Heart right ventricle (tissue), 16 donors: ENCODE data around the gene LGALS7. TPM values are rescaled to one million over a fixed set of nuclear protein-coding genes. Genes with fewer than 3 reads are reported as not detected.

Experiments
- ATAC-seq, 8 donors: fragments of 200-7000 bp; cut with Tn5 transposase; one replicate each; pipeline ENCODE4 v1.9.1; 2020; ENCODE audit warnings: mild to moderate bottlenecking in 8 of 8, moderate library complexity in 8 of 8, moderate number of reproducible peaks in 1 of 8
- DNase-seq, 2 donors: peaks; one replicate each; pipeline ENCODE4 v3.0.0-alpha.2; 2020
- H3K27ac ChIP-seq, 10 donors: fragments of 200-600 bp; sonication (generic) in 2 of 10; one replicate each; pipeline versions ENCODE4 v1.5.0 to v1.8.0; 2020 to 2022; ENCODE audit warnings: mild to moderate bottlenecking in 3 of 10
- H3K27me3 ChIP-seq, 7 donors: fragments of 200-600 bp; one replicate each; pipeline ENCODE4 v1.8.0; 2021 to 2022; ENCODE audit warnings: mild to moderate bottlenecking in 2 of 7
- H3K36me3 ChIP-seq, 9 donors: fragments of 200-600 bp; sonication (generic) in 1 of 9; one replicate each; pipeline versions ENCODE4 v1.5.0 to v1.8.0; 2020 to 2022; ENCODE audit warnings: mild to moderate bottlenecking in 2 of 9
- H3K4me1 ChIP-seq, 9 donors: fragments of 200-600 bp; sonication (generic) in 1 of 9; one replicate each; pipeline versions ENCODE4 v1.5.0 to v1.8.0; 2020 to 2022; ENCODE audit warnings: mild to moderate bottlenecking in 4 of 9
- H3K4me3 ChIP-seq, 10 donors: fragments of 200-600 bp; sonication (generic) in 2 of 10; one replicate each; pipeline versions ENCODE4 v1.5.0 to v1.8.0; 2020 to 2022; ENCODE audit warnings: mild to moderate bottlenecking in 7 of 10, moderate library complexity in 2 of 10
- H3K9me3 ChIP-seq, 11 donors: fragments of 200-600 bp in 10 of 11; sonication (generic) in 2 of 11; one replicate each; pipeline versions ENCODE4 v1.5.0 to v1.8.0; 2013 to 2022; ENCODE audit warnings: mild to moderate bottlenecking in 2 of 11, control low read depth in 1 of 11, moderate library complexity in 1 of 11
- WGBS, 2 donors: extraction: QIAGEN DNeasy Blood & Tissue Kit; methylation state at CpG; one replicate each; pipeline ENCODE4 v1.1.7; 2013; ENCODE audit warnings: inconsistent platforms in 1 of 2; 5-methylcytosine and 5-hydroxymethylcytosine counted together
- intact Hi-C, 10 donors: fragments of 100-400 bp; cut with DNase I; formaldehyde crosslinking; loops; one replicate each; pipeline versions ENCODE4 v1.11.1 to v1.14.2; 2022
- polyA plus RNA-seq, 2 donors: library from polyadenylated mRNA; stranded (reverse); fragments of 200-250 nt; gene quantifications; one replicate each; pipeline ENCODE4 v1.2.3, GENCODE V29; 2013
- total RNA-seq, 10 donors: library from RNA; stranded (reverse); fragmentation: NEBNext Ultra II Directional in 3 of 10; extraction: Animal tissue kit (Norgen Biotek cat#: 25700) in 3 of 10; gene quantifications; one replicate each; pipeline versions ENCODE4 v1.2.1 to v1.2.4, GENCODE V29; 2021 to 2023
- TF ChIP-seq, protein P1 (sequence below), 9 donors: fragments of 200-600 bp; sonication (generic) in 2 of 9; IDR thresholded peaks; one replicate each; pipeline versions ENCODE4 v1.5.0 to v1.8.0; 2021 to 2022; ENCODE audit warnings: antibody characterized with exemption in 9 of 9, mild to moderate bottlenecking in 5 of 9, moderate library complexity in 1 of 9
- donor health status: Arrhythmogenic right ventricular cardiomyopathy.
- donor health status: ischemic (EF 13 %, LVEDD 7.1; RV severe dilation, severe dysfunction).
- donor health status: healthy with polysubstance abuse.
- donor health status: DM: no; HTN: yes; CAD: no.
- donor health status: DM: no; HTN: no; CAD: no.
- donor health status: ischemic (EF 25% LVEDD 6.9; RV normal size, moderate dysfunction).
- donor health status: ischemic (EF 25% LVEDD 5.7; RV mildly dilated, moderate dysfunction).
- donor health status: healthy.
- donor health status: DM: yes; HTN: yes; CAD: no.
- donor health status: Ischemic cardiomyopathy.
- donor health status: ischemic (EF 35%, LVEDD 5.7; RV mildly dilated, moderate dysfunction).
- donor health status: nonischemic (EF 11% LVEDD 7.7; RV severe dilation, severe dysfunction).
- donor health status: DM: yes; HTN: yes; CAD: no.
- donor health status: PGD.
- donor health status: ischemic (EF 29% LVEDD 5.4; RV normal size, mild dysfunction).
- donor health status: nonischemic (EF 23%, LVEDD 6.1; RV moderate dilation, normal function).

Gene LGALS7
- total and polyA plus RNA-seq, 12 donors: not detected

DNA sequence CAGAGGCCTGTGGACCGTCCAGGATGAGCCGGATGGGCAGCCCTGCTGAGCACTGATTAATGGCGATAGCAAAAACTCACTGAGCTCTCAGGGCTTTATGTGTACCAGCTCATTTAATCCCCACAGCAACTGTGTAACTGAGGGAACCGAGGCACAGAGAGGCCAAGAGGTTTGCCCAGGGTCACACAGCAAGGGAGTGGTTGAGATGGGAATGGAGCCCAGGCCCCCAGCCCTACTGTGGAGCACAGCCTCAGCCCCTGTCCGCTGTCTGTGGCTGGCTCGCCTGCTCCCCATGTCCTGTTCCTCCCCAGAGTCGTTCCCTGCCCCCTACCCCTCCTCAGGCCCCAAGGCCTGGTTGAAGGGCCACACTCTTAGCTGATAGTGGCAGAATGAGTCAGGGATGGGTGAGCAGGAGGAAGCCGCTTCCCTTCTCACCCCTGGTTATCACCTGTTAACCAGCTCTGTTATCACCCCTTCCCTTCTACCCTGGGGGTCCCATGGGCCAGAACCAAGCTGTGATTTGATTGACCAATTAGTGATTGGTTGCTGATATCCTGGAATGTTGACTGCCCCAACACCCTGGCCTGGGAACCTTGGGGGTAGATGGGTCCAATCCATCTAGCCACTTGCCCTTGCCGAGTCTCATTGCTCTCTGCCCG, 50.2 kb downstream of the LGALS7 start:
- Histone ChIP-seq H3K36me3 (peaks cover 22 to 100% (median 94%) of the 10 kb centered on the region in 9 donors), H3K4me3 (no peak overlapping the region)
- intact Hi-C loops: loop anchor here in 5 of 10 donors (2.0 to 10.0 kb wide), 6 partner anchors 71 to 178 kb away; partner anchors contain the start of genes ACTN4 (in 1 of the 5), ECH1 (in 1 of the 5) and HNRNPL (in 1 of the 5)

DNA sequence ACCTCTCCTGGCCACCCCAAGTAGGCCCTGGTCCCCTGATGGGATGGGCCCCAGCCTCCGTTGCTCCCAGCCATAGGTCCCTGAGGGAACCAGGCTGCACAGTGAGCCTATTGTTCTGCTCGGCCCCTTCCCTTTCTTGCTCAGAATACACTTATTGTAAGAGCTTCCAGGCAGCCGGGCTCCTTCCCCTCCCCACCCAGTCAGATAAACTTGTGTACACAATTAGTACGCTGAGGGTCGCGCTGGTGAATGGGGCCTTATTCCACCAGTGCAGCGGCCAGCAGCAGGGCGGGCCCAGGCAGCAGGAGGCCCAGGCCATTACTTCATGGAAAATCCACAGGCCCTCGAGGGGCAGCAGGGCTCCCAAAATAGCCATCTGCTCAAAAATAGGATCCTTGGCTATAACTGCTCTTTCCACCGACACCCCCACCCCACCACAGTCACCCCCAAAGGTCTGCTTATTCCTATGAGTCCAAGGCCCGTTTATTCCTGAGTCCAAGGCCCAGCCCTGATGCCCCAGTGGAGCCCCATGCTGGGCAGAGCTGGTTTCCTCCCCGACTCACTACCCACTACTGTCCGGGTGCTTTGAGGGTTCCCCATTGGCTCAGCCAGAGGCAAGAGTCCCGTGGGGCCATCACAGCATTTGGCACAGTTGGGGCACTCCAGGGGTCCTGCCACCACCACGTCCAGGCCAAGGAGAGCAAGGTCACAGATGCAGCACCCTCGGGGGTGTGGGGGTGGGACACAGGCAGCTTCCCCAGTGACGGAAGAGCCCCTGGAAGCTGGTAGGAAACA, 51.1 kb downstream of the LGALS7 start:
- Histone ChIP-seq H3K36me3 (peaks cover 17 to 100% (median 94%) of the 10 kb centered on the region in 9 donors), H3K9me3 (no peaks in the 10 kb centered on the region), H3K27me3 (no peaks in the 10 kb centered on the region), H3K4me3 (peak overlapping the region in 1 of 10 donors; percentile 7), H3K4me1 (peaks cover 49 to 90% (median 76%) of the 10 kb centered on the region in 9 donors), H3K27ac (peak overlapping the region; percentile 62 to 93 (median 89))
- intact Hi-C loops: loop anchor here in 5 of 10 donors (2.0 to 10.0 kb wide), 6 partner anchors 70 to 177 kb away; partner anchors contain the start of genes ACTN4 (in 1 of the 5), ECH1 (in 1 of the 5) and HNRNPL (in 1 of the 5)
- DNase-seq: peak; percentile 73 to 84
- peak; percentile 22 to 72 (median 57) for ATAC-seq
- WGBS, 2 donors: 11 to 22% methylated on average over 17 of the region's 17 CpGs
- TF ChIP-seq, protein P1, sequence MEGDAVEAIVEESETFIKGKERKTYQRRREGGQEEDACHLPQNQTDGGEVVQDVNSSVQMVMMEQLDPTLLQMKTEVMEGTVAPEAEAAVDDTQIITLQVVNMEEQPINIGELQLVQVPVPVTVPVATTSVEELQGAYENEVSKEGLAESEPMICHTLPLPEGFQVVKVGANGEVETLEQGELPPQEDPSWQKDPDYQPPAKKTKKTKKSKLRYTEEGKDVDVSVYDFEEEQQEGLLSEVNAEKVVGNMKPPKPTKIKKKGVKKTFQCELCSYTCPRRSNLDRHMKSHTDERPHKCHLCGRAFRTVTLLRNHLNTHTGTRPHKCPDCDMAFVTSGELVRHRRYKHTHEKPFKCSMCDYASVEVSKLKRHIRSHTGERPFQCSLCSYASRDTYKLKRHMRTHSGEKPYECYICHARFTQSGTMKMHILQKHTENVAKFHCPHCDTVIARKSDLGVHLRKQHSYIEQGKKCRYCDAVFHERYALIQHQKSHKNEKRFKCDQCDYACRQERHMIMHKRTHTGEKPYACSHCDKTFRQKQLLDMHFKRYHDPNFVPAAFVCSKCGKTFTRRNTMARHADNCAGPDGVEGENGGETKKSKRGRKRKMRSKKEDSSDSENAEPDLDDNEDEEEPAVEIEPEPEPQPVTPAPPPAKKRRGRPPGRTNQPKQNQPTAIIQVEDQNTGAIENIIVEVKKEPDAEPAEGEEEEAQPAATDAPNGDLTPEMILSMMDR (IDR thresholded peaks at IDR 0.05): peak in 2 of 9 donors; percentile 9 to 15

More for the DNA sequence above, 50.2 kb downstream of the LGALS7 start:
- Histone ChIP-seq H3K27me3 (no peaks in the 10 kb centered on the region), H3K27ac (peak overlapping the region; percentile 62 to 93 (median 89)), H3K9me3 (no peaks in the 10 kb centered on the region), H3K4me1 (peaks cover 56 to 90% (median 77%) of the 10 kb centered on the region in 9 donors)
- TF ChIP-seq, protein P1 (IDR thresholded peaks at IDR 0.05): no peak
- WGBS, 2 donors: 73 to 77% methylated on average over 10 of the region's 10 CpGs
- ATAC-seq (no peak), DNase-seq (no peak)

DNA sequence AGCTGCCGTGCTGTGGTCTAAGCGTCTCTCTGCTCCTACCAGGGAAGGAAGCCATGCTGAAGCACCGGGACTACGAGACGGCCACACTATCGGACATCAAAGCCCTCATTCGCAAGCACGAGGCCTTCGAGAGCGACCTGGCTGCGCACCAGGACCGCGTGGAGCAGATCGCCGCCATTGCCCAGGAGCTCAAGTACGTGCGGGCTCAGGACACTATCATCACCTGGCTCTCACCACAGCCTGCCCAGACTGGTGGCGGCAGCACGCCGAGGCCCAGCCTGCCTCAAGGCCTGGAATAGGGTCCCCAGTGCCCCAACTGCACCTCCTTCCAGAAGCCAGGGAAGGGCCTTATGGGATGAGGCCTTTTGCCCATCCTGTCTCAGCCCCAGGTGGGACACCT, 51.8 kb downstream of the LGALS7 start:
- Histone ChIP-seq H3K36me3 (peaks cover 16 to 100% (median 93%) of the 10 kb centered on the region in 9 donors), H3K4me1 (peaks cover 43 to 89% (median 72%) of the 10 kb centered on the region in 9 donors), H3K27ac (peak overlapping the region; percentile 62 to 93 (median 89)), H3K27me3 (no peaks in the 10 kb centered on the region), H3K4me3 (no peak overlapping the region), H3K9me3 (no peaks in the 10 kb centered on the region)
- DNase-seq: no peak
- intact Hi-C loops: loop anchor here in 5 of 10 donors (5.0 to 10.0 kb wide), 5 partner anchors 69 to 177 kb away; partner anchors contain the start of genes ACTN4 (in 1 of the 5), ECH1 (in 1 of the 5) and HNRNPL (in 1 of the 5)
- WGBS, 2 donors: 65 to 73% methylated on average over 20 of the region's 20 CpGs
- ATAC-seq: no peak
- TF ChIP-seq, protein P1 (IDR thresholded peaks at IDR 0.05): no peak

Other genes starting within 250 kb of the LGALS7 start
- 1 to 10 TPM in 8 of 10 donors, under 1 TPM in 2; 0.52 to 9.1 (median 1.5) TPM for gene MAP4K1, start 155.6 kb downstream of the LGALS7 start, total RNA-seq
- gene MAP4K1, start 155.6 kb downstream of the LGALS7 start, polyA plus RNA-seq: 1 to 10 TPM in 1 of 2 donors, under 1 TPM in 1; 0.99 to 2.1 TPM
- 100 to 1,000 TPM; 505 to 677 (median 631) TPM for gene EIF3K, start 154.3 kb downstream of the LGALS7 start, total RNA-seq
- gene EIF3K, start 154.3 kb downstream of the LGALS7 start, polyA plus RNA-seq: 100 to 1,000 TPM; 572 to 845 TPM
- gene ACTN4, start 125.9 kb downstream of the LGALS7 start, total RNA-seq: 100 to 1,000 TPM; 129 to 291 (median 149) TPM
- gene ACTN4, start 125.9 kb downstream of the LGALS7 start, polyA plus RNA-seq: 100 to 1,000 TPM in 1 of 2 donors, 10 to 100 TPM in 1; 92.4 to 189 TPM
- 1 to 10 TPM in 2 of 10 donors, under 1 TPM in 8; 0.15 to 1.5 (median 0.59) TPM for gene CAPN12, start 29.0 kb downstream of the LGALS7 start, total RNA-seq
- 1 to 10 TPM; 1.1 to 3.6 TPM for gene CAPN12, start 29.0 kb downstream of the LGALS7 start, polyA plus RNA-seq
- under 1 TPM in 1 of 10 donors, not detected in 9; 0.60 TPM for gene LGALS7B, start 15.7 kb upstream of the LGALS7 start, total RNA-seq
- gene LGALS7B, start 15.7 kb upstream of the LGALS7 start, polyA plus RNA-seq: under 1 TPM in 1 of 2 donors, not detected in 1; 0.19 TPM
- 1 to 10 TPM in 2 of 10 donors, under 1 TPM in 6, not detected in 2; 0.16 to 2.0 (median 0.81) TPM for gene LGALS4, start 39.4 kb upstream of the LGALS7 start, total RNA-seq
- gene LGALS4, start 39.4 kb upstream of the LGALS7 start, polyA plus RNA-seq: 1 to 10 TPM in 1 of 2 donors, under 1 TPM in 1; 0.30 to 2.6 TPM
- 100 to 1,000 TPM; 418 to 987 (median 671) TPM for gene ECH1, start 58.3 kb upstream of the LGALS7 start, total RNA-seq
- gene ECH1, start 58.3 kb upstream of the LGALS7 start, polyA plus RNA-seq: 1,000 to 10,000 TPM in 1 of 2 donors, 100 to 1,000 TPM in 1; 446 to 1,208 TPM
- 100 to 1,000 TPM; 134 to 196 (median 170) TPM for gene HNRNPL, start 76.5 kb upstream of the LGALS7 start, total RNA-seq
- gene HNRNPL, start 76.5 kb upstream of the LGALS7 start, polyA plus RNA-seq: 100 to 1,000 TPM; 130 to 181 TPM
- 1 to 10 TPM; 1.6 to 7.0 (median 2.8) TPM for gene RINL, start 104.8 kb upstream of the LGALS7 start, total RNA-seq
- 10 to 100 TPM in 1 of 2 donors, 1 to 10 TPM in 1; 4.6 to 14.5 TPM for gene RINL, start 104.8 kb upstream of the LGALS7 start, polyA plus RNA-seq
- 100 to 1,000 TPM in 1 of 10 donors, 10 to 100 TPM in 9; 51.7 to 103 (median 72.6) TPM for gene SIRT2, start 126.1 kb upstream of the LGALS7 start, total RNA-seq
- gene SIRT2, start 126.1 kb upstream of the LGALS7 start, polyA plus RNA-seq: 10 to 100 TPM; 46.3 to 86.0 TPM
- 10 to 100 TPM; 16.1 to 26.6 (median 21.6) TPM for gene NFKBIB, start 126.5 kb upstream of the LGALS7 start, total RNA-seq
- 10 to 100 TPM; 31.5 to 79.8 TPM for gene NFKBIB, start 126.5 kb upstream of the LGALS7 start, polyA plus RNA-seq
- gene CCER2, start 138.7 kb upstream of the LGALS7 start, total RNA-seq: under 1 TPM in 5 of 10 donors, not detected in 5; 0.25 to 0.93 (median 0.38) TPM
- gene CCER2, start 138.7 kb upstream of the LGALS7 start, polyA plus RNA-seq: under 1 TPM; 0.13 to 0.37 TPM
- gene SARS2, start 157.2 kb upstream of the LGALS7 start, total RNA-seq: 10 to 100 TPM; 14.7 to 21.9 (median 18.9) TPM
- 10 to 100 TPM; 10.4 to 51.9 TPM for gene SARS2, start 157.2 kb upstream of the LGALS7 start, polyA plus RNA-seq
- gene MRPS12, start 157.4 kb upstream of the LGALS7 start, total RNA-seq: 10 to 100 TPM; 41.8 to 78.7 (median 54.1) TPM
- gene MRPS12, start 157.4 kb upstream of the LGALS7 start, polyA plus RNA-seq: 100 to 1,000 TPM in 1 of 2 donors, 10 to 100 TPM in 1; 39.7 to 122 TPM
- 1 to 10 TPM in 9 of 10 donors, under 1 TPM in 1; 1.00 to 2.8 (median 1.7) TPM for gene FBXO17, start 202.2 kb upstream of the LGALS7 start, total RNA-seq
- 1 to 10 TPM; 2.5 to 3.2 TPM for gene FBXO17, start 202.2 kb upstream of the LGALS7 start, polyA plus RNA-seq